GM21526 (cell line): Measurements from ENCODE around the gene PHYHD1.
"Not testable (repeated sequence)": the region's sequence is repeated elsewhere in the genome, so short reads cannot be mapped to it uniquely, and the experiment has no call there.

Experiments
- ATAC-seq: cut with Tn5 transposase; IDR thresholded peaks from one replicate; pipeline ENCODE4 v1.9.1; 2021; ENCODE audit warnings: moderate library complexity; ENCODE audit not compliant: unreplicated experiment, low FRiP score

PHYHD1 gene

DNA sequence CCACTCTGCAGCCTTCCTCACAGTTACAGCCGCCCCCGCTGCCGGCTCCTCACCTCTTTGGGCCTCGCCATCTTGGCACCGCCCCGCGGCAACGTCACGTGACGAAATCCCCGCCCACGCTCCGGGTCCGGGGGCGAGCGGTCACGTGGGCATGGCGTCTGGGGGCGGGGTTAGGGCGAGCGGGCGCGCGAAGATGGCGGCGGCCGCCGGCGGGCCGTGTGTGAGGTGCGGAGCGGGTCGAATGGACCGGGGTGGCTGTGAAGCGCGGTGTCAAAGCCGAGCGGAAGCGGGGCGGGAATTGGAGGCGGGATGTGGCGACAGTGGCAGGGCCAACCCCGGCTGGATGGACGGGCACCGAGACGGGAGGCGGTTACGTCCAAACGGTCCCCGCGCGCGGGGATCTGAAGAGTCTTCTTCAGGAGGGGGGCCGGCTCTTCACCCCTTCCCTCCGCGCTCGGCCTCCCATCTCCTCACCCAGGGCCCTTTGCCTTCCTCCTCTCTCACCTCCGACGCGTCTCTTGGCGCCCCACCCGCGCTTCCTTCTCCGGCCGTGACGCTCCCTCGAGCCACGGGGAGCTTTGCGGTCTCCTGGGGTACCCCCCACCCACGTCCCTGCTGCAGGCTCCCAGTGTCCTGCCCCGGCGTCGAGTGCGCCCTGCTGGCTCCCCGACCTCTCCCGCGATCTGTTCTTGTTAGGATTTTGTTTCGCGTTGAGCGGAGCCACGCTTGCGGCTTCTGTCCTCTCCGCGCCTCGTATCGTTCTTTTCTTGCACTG is 26.9 kb downstream of the PHYHD1 start, which contains the start of the genes DOLK and NUP188:
DOLK (minus strand) TSS at position 77 of the 775 bp plus-strand sequence. CDS start 300 bp downstream, outside the sequence.
NUP188 (plus strand) TSS at position 173 of the 775 bp plus-strand sequence; CDS start at position 194, 21 bp downstream.
- peak; percentile 64 for ATAC-seq

DNA sequence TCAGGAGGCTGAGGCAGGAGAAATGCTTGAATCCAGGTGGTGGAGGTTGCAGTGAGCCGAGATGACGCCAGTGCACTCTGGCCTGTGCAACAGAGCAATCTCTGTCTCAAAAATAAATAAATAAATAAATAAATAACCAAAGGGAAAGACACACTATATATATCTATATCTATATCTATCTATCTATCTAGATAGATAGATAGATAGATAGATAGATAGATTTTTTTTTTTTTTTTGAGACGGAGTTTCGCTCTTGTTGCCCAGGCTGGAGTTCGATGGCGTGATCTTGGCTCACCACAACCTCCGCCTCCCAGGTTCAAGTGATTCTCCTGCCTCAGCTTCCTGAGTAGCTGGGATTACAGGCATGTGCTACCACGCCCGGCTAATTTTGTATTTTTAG is 40.6 kb downstream of the PHYHD1 start:
- not testable (repeated sequence) for ATAC-seq

DNA sequence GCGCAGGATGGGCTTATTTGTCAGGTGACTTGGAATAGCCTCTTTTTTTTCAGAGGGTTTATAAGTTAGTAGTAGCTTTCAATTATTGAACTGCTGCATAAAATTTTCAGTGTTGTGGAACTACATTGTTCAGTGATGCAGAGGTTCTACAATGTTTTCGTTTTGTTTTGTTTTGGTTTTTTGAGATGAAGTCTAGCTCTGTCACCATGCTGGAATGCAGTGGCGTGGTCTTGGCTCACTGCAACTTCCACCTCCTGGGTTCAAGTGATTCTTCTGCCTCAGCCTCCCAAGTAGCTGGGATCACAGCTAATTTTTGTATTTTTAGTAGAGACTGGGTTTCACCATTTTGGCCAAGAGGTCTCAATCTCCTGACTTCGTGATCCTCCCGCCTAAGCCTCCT is 48.7 kb downstream of the PHYHD1 start:
- no peak for ATAC-seq

DNA sequence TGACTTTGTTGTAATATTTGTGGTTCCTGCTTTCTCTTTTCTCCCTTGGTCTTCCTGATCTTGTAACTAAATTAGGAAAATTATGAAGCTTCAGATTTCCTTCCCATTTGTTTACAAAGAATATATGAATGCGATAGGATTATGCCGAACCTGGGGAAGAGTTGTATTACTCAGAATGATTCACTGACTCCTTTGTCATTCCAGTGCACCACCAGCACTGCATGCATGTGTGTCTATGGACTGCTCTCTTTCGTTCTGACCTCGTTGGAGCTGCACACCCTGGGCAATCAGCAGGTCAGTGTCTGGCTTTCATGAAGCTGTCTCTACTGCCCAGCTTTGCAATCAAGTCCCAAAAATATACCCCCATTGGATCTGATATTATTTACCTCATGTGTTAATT is 52.2 kb downstream of the PHYHD1 start:
- ATAC-seq: no peak

DNA sequence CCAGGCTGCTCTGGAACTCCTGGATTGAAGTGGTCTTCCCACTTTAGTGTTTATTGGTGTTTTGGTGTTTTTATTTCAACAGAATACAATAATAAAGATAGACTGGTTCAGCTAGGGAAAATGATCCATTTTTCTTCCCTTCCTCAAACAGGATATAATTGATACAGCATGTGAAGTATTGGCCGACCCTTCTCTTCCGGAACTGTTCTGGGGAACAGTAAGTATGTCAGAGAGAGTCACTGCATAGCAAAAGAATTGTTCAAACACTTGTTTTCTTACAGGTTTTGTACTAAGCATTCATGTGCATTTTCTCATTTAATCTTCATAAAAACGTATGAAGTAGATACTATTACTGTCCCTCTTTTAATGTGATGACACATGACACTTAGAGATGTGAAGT is 58.3 kb downstream of the PHYHD1 start:
- no peak for ATAC-seq

DNA sequence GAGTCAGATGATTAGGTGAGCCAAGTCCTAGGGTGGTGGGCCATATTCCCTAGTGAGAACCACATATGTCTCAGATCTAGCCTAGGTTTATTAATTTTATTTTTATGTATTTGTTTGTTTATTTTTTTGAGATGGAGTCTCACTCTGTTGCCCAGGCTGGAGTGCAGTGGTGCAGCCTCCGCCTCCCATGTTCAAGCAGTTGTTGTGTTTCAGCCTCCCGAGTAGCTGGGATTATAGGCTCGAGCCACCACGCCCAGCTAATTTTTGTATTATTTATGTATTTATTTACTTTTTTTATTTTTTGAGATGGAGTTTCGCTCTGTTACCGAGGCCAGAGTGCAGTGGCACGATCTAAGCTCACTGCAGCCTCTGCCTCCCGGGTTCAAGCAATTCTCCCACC is 62.8 kb downstream of the PHYHD1 start:
- ATAC-seq: no peak

DNA sequence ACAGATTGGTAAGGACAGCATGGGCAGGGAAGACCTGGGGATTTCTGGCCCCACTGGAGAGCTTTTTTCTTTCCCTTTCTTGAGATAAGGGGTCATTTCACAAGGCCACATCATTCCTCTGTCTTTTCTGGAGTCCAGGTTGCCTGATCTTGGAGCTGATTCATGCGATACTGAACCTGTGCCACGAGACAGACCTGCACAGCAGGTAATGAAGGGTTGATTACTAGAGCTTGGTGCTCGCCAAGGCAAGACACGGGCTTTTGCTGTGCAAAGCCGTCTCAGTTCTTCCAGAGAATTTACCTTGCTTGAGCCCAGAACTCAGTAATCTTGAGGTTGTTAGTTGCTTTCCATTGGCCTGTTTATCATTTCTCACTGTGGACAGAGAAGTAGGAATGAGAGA is 65.9 kb downstream of the PHYHD1 start:
- no peak for ATAC-seq

DNA sequence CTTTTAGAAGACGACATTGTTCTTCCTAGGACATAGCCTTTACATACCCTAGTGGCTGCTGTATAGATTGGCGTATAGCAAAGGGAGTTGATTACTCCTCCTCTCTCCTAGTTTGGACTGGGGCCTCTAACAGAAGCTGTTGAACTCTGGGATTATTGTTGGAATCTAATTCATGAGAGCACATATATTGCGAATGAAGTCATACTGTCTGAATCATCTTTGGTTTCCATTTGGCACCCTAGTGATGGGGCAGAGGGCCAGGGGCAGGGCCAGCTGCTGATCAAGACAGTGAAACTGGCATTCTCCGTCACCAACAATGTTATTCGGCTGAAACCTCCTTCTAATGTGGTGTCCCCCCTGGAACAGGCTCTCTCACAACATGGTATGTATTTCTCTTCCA is 67.0 kb downstream of the PHYHD1 start:
- no peak for ATAC-seq
